Erythroblast (primary cell): Measurements from ENCODE around the gene SYT13.

Experiments used
- GATA1 ChIP-seq: IDR thresholded peaks from 2 replicates; pipeline ENCODE4 v1.6.1; 2011; ENCODE audit warnings: low read depth, mild to moderate bottlenecking, control low read depth, low read length, moderate library complexity
- POLR2A ChIP-seq: IDR thresholded peaks from 2 replicates; pipeline ENCODE4 v1.6.1; 2011; ENCODE audit warnings: mild to moderate bottlenecking, low read length

- no peak for TF ChIP-seq POLR2A
- TF ChIP-seq GATA1, result no peak
These were observed 7.4 kb downstream of the SYT13 start for GRCh38 chr11:45278714-45279113.
